Measurements from ENCODE around the gene SDSL. TPM values are rescaled to one million over a fixed set of nuclear protein-coding genes. Genes with fewer than 3 reads are reported as not detected.
A peak's percentile ranks its signal among the peaks of the same experiment; 100 is the strongest.

The SDSL gene
- total and polyA plus RNA-seq, 2 of the 13 experiments (the other 11 are each of a cell fraction or from before 2014, with no cell fraction given) = 1.2 to 1.7 TPM

DNA sequence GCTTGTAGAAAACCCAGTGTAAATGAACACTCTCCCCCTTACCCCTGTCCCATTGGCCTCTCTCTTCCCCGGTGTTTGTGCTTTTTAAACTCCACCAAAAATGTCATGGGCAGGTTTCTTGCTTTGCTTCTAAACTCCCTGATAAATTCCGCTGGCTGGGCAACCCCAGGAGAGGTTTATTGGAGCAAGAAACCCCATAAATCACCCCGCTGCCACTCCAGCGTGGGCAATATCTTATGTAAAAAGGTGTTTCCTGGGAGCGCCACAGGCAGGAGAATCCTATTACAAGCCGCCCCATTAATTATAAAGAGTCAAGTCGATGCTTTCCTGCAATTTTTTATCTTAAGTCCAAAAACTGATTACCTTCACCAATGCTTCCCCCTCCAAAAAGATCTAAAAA is 26.7 kb downstream of the SDSL start (continued):
- no peak for TF ChIP-seq HNRNPUL1 (IDR thresholded peaks at IDR 0.05; ENCODE audit: low read depth, low read length)
- TF ChIP-seq WIZ (CRISPR knock-in tag; IDR thresholded peaks at IDR 0.05) = no peak
- no peak for TF ChIP-seq ZNF101 (CRISPR knock-in tag; IDR thresholded peaks at IDR 0.05; ENCODE audit: borderline replicate concordance, low read depth)
- no peak for TF ChIP-seq ZNF30 (CRISPR knock-in tag; IDR thresholded peaks at IDR 0.05)

DNA sequence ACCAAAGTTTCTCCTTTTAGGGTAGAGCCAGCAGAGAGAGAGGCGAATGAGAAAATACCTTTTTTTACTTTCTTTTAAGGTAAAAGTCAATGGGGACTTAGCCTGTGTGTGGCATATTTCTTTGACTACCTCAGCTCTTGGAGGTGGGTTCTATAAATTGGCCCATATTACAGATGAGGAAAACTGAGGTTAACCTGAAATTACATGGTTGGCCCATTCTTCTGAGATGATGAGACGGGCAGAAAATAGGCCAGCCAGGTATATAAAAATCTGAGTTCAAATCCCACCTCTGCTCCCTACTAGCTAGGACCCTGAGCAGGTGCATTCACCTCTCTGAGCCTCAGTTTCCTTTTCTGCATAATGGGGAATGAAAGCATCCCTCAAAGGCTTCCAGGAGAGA is 27.1 kb downstream of the SDSL start:
- POLR2A ChIA-PET = no interaction called here

More for the DNA sequence above, 27.1 kb downstream of the SDSL start:
- Histone ChIP-seq H4K20me1 (ENCODE audit: insufficient read depth, low read length) (0 out of 2 replicates have a peak, but pooled peaks cover 2% of the 10 kb centered on the region), H3K36me3 (replicated peaks in 1 of 2; ENCODE audit: control insufficient read depth in 1 of 2, insufficient read depth in 2 of 2, low read length in 2 of 2) (no peaks in the 10 kb centered on the region), H3K4me1 (ENCODE audit: insufficient read depth, low read length) (no peaks in the 10 kb centered on the region), H3K27me3 (ENCODE audit: control insufficient read depth in 1 of 2, insufficient read depth in 2 of 2, low read length in 2 of 2) (peaks cover 0 to 3% of the 10 kb centered on the region in 2 experiments; a peak in 1 of 5 replicates), H3K9me3 (ENCODE audit: low read length) (no peaks in the 10 kb centered on the region), H3K27ac (ENCODE audit: extremely low read length, insufficient read depth, low read length) (no peak overlapping the region), H3K79me2 (ENCODE audit: insufficient read depth, low read length) (no peaks in the 10 kb centered on the region), H3K4me3 (replicated peaks in 1 of 3; ENCODE audit: insufficient read depth in 1 of 3, low read depth in 2 of 3, low read length in 3 of 3) (no peak overlapping the region), H2AFZ (ENCODE audit: low read length) (no peak overlapping the region), H3K9ac (ENCODE audit: insufficient read depth, low read depth, low read length) (no peak overlapping the region), H3K4me2 (ENCODE audit: low read depth, low read length) (no peak overlapping the region)
- 34% methylated on average over 2 of the region's 2 CpGs for WGBS (ENCODE audit: low lambda C conversion rate)
- ATAC-seq (no peak), DNase-seq (ENCODE audit: low spot score) (no peak), FAIRE-seq (no peak)
- no peak for TF ChIP-seq SMYD3 (CRISPR knock-in tag; IDR thresholded peaks at IDR 0.05)
- TF ChIP-seq, protein P1, sequence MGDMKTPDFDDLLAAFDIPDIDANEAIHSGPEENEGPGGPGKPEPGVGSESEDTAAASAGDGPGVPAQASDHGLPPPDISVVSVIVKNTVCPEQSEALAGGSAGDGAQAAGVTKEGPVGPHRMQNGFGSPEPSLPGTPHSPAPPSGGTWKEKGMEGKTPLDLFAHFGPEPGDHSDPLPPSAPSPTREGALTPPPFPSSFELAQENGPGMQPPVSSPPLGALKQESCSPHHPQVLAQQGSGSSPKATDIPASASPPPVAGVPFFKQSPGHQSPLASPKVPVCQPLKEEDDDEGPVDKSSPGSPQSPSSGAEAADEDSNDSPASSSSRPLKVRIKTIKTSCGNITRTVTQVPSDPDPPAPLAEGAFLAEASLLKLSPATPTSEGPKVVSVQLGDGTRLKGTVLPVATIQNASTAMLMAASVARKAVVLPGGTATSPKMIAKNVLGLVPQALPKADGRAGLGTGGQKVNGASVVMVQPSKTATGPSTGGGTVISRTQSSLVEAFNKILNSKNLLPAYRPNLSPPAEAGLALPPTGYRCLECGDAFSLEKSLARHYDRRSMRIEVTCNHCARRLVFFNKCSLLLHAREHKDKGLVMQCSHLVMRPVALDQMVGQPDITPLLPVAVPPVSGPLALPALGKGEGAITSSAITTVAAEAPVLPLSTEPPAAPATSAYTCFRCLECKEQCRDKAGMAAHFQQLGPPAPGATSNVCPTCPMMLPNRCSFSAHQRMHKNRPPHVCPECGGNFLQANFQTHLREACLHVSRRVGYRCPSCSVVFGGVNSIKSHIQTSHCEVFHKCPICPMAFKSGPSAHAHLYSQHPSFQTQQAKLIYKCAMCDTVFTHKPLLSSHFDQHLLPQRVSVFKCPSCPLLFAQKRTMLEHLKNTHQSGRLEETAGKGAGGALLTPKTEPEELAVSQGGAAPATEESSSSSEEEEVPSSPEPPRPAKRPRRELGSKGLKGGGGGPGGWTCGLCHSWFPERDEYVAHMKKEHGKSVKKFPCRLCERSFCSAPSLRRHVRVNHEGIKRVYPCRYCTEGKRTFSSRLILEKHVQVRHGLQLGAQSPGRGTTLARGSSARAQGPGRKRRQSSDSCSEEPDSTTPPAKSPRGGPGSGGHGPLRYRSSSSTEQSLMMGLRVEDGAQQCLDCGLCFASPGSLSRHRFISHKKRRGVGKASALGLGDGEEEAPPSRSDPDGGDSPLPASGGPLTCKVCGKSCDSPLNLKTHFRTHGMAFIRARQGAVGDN (CRISPR knock-in tag; IDR thresholded peaks at IDR 0.05) = no peak
- peak; percentile 69 for TF ChIP-seq ZNF629 (CRISPR knock-in tag; conservative IDR thresholded peaks at IDR 0.05)
- in situ Hi-C loops (cut with HindIII; ENCODE audit: extremely low pct_ligation_motif_present, low pct_unique_long_range_greater_than_20kb) (no loop called here), intact Hi-C loops (cut with micrococcal nuclease; ENCODE audit: unreplicated experiment) (no loop called here)
- no TSS peak for BruUV-seq (replicated peaks)
- CTCF ChIA-PET (ENCODE audit: low intra/inter-chr PET ratio, low total read pairs) = no interaction called here
